Activated CD4-positive, alpha-beta memory T cell treated with anti-CD3 and anti-CD28 coated beads for 36 hours (primary cell): ENCODE measurements around the gene C1QTNF2. TPM values are rescaled to one million over a fixed set of nuclear protein-coding genes. Genes with fewer than 3 reads are reported as not detected.
"Not testable (repeated sequence)": the region's sequence is repeated elsewhere in the genome, so short reads cannot be mapped to it uniquely, and the experiment has no call there.

ENCODE experiments used
- CTCF ChIA-PET: fragments of 350-600 bp; sonication (Branson Sonifier 250); formaldehyde crosslinking; loops from one replicate; lab custom pipeline; 2021; ENCODE audit warnings: antibody characterized with exemption, inconsistent platforms; lab: Charles Lee
- POLR2A ChIA-PET: fragments of 350-600 bp; sonication (Branson Sonifier 250); formaldehyde crosslinking; loops from one replicate; lab custom pipeline; 2021; ENCODE audit warnings: antibody characterized with exemption; lab: Charles Lee
- DNase-seq: peaks from one replicate; pipeline ENCODE4 v3.0.0-alpha.2; 2020
- H3K27ac Mint-ChIP-seq: one replicate; pipeline ENCODE4 v1.8.0; 2021; ENCODE audit warnings: mixed read lengths
- H3K27me3 Mint-ChIP-seq: one replicate; pipeline ENCODE4 v1.8.0; 2021; ENCODE audit warnings: mixed read lengths
- H3K36me3 Mint-ChIP-seq: one replicate; pipeline ENCODE4 v1.8.0; 2021; ENCODE audit warnings: mixed read lengths
- H3K4me1 Mint-ChIP-seq: one replicate; pipeline ENCODE4 v1.8.0; 2021; ENCODE audit warnings: low read depth, mixed read lengths
- H3K4me3 Mint-ChIP-seq: one replicate; pipeline ENCODE4 v1.8.0; 2021; ENCODE audit warnings: mild to moderate bottlenecking, mixed read lengths
- H3K9me3 Mint-ChIP-seq: one replicate; pipeline ENCODE4 v1.8.0; 2021; ENCODE audit warnings: mixed read lengths
- intact Hi-C: fragments of 100-400 bp; cut with micrococcal nuclease; formaldehyde crosslinking; loops from one replicate; pipeline ENCODE4 v1.15.1; 2023
- total RNA-seq, 2 experiments: library from RNA; stranded (reverse); gene quantifications; one replicate each; pipeline ENCODE4 v1.2.3, GENCODE V29; 2021

C1QTNF2 gene
- total RNA-seq, 2 experiments from 2014 or later: not detected

- CTCF ChIA-PET: interaction anchor here (1.5 kb wide), 1 partner anchor 319 kb away, joined by 5 read pairs; no protein-coding TSS in a partner anchor
- intact Hi-C loops: not testable (repeated sequence)
Observed at GRCh38 chr5:160340513-160340912, 29.9 kb downstream of the C1QTNF2 start.

GRCh38 chr5:160339406-160340130 lies 30.9 kb downstream of the C1QTNF2 start:
- H3K27ac Mint-ChIP-seq: no peak overlapping the region
- ChIA-PET CTCF (interaction anchor here (1.5 kb wide), 1 partner anchor 318 kb away, joined by 5 read pairs; no protein-coding TSS in a partner anchor), POLR2A (no interaction called here)
- H3K9me3 Mint-ChIP-seq: no peaks in the 10 kb centered on the region
- H3K27me3 Mint-ChIP-seq: peaks cover 5% of the 10 kb centered on the region
- DNase-seq: no peak
- no peak overlapping the region for H3K4me3 Mint-ChIP-seq
- H3K4me1 Mint-ChIP-seq: peaks cover 2% of the 10 kb centered on the region
- no peaks in the 10 kb centered on the region for H3K36me3 Mint-ChIP-seq
- intact Hi-C loops: no loop called here

More at GRCh38 chr5:160340513-160340912, 29.9 kb downstream of the C1QTNF2 start:
- H3K27me3 Mint-ChIP-seq, H3K27ac Mint-ChIP-seq, H3K36me3 Mint-ChIP-seq, DNase-seq, H3K4me1 Mint-ChIP-seq, H3K9me3 Mint-ChIP-seq, POLR2A ChIA-PET, H3K4me3 Mint-ChIP-seq: not testable (repeated sequence)

DNA sequence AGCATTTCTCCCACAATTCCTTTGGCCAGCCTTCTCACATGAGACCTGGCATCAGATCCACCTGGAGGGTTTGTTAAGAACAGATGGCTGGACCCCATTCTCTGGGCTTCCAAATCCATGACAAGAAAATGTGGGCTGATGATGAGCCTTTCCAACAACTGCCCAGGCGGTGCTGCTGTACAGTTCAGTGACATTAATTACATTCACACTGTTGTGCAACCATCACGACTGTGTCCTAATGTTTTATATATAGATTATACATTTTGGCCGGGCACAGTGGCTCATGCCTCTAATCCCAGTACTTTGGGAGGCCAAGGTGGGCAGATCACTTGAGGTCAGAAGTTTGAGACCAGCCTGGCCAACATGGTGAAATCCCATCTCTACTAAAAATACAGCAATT lies 35.7 kb downstream of the C1QTNF2 start:
- H3K4me1 Mint-ChIP-seq, H3K27me3 Mint-ChIP-seq, H3K27ac Mint-ChIP-seq, H3K9me3 Mint-ChIP-seq, DNase-seq, H3K36me3 Mint-ChIP-seq, intact Hi-C loops, H3K4me3 Mint-ChIP-seq, CTCF ChIA-PET, POLR2A ChIA-PET: not testable (repeated sequence)

GRCh38 chr5:160333721-160334120 lies 36.7 kb downstream of the C1QTNF2 start:
- Mint-ChIP-seq H3K9me3 (no peaks in the 10 kb centered on the region), H3K36me3 (no peaks in the 10 kb centered on the region), H3K4me1 (no peaks in the 10 kb centered on the region), H3K27me3 (peaks cover 9% of the 10 kb centered on the region), H3K4me3 (no peak overlapping the region), H3K27ac (no peak overlapping the region)
- intact Hi-C loops: no loop called here
- ChIA-PET POLR2A (no interaction called here), CTCF (interaction anchor here (0.5 to 1.0 kb wide), 2 partner anchors 11 to 309 kb away, joined by 4 read pairs; no protein-coding TSS in a partner anchor)
- DNase-seq: no peak

- Mint-ChIP-seq H3K9me3 (no peaks in the 10 kb centered on the region), H3K4me3 (no peak overlapping the region), H3K27ac (no peak overlapping the region), H3K27me3 (peaks cover 6% of the 10 kb centered on the region), H3K36me3 (no peaks in the 10 kb centered on the region), H3K4me1 (no peaks in the 10 kb centered on the region)
- intact Hi-C loops: no loop called here
- ChIA-PET POLR2A (no interaction called here), CTCF (no interaction called here)
- DNase-seq: no peak
Observed at GRCh38 chr5:160330212-160330611, 40.2 kb downstream of the C1QTNF2 start.

DNA sequence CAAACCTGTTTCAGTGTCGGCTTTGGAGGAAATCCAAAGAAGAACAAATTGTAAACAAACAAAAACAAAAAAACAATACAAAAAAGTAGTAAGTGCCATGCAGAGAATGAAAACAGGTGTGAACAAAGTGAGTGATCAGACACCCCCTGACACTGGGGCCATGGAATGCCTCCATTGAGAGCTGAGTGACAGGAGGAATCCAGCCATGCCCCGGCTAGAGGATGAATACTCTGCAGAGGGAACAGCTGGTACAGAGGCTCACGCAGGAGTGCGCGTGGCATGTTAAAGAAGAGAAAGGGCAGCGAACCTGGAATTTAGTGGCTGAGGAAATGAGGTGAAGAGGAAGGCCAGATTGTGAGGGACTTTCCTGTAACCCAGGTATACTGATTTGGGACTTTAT lies 42.6 kb downstream of the C1QTNF2 start:
- POLR2A ChIA-PET: no interaction called here
- Mint-ChIP-seq H3K36me3 (no peaks in the 10 kb centered on the region), H3K9me3 (no peaks in the 10 kb centered on the region), H3K27me3 (no peaks in the 10 kb centered on the region), H3K4me1 (no peaks in the 10 kb centered on the region), H3K4me3 (no peak overlapping the region), H3K27ac (no peak overlapping the region)
- DNase-seq: no peak
- intact Hi-C loops: no loop called here
- CTCF ChIA-PET: interaction anchor here (1.3 kb wide), 1 partner anchor 129 kb away, joined by 4 read pairs; no protein-coding TSS in a partner anchor

- ChIA-PET CTCF (interaction anchor here (1.3 kb wide), 1 partner anchor 128 kb away, joined by 4 read pairs; no protein-coding TSS in a partner anchor), POLR2A (no interaction called here)
- Mint-ChIP-seq H3K4me3 (no peak overlapping the region), H3K4me1 (no peaks in the 10 kb centered on the region), H3K27ac (no peak overlapping the region), H3K36me3 (no peaks in the 10 kb centered on the region), H3K9me3 (no peaks in the 10 kb centered on the region), H3K27me3 (peaks cover 3% of the 10 kb centered on the region)
- DNase-seq: no peak
- intact Hi-C loops: no loop called here
Observed at GRCh38 chr5:160326981-160327380, 43.4 kb downstream of the C1QTNF2 start.

GRCh38 chr5:160325716-160326115 lies 44.7 kb downstream of the C1QTNF2 start:
- ChIA-PET CTCF (interaction anchor here (0.6 to 1.1 kb wide), 2 partner anchors 16 to 207 kb away, joined by 3 read pairs; no protein-coding TSS in a partner anchor), POLR2A (no interaction called here)
- H3K36me3 Mint-ChIP-seq: no peaks in the 10 kb centered on the region
- peaks cover 5% of the 10 kb centered on the region for H3K27me3 Mint-ChIP-seq
- H3K27ac Mint-ChIP-seq: no peak overlapping the region
- DNase-seq: no peak
- no peaks in the 10 kb centered on the region for H3K4me1 Mint-ChIP-seq
- intact Hi-C loops: no loop called here
- no peaks in the 10 kb centered on the region for H3K9me3 Mint-ChIP-seq
- H3K4me3 Mint-ChIP-seq: no peak overlapping the region

- POLR2A ChIA-PET: no interaction called here
- CTCF ChIA-PET: interaction anchor here (1.1 to 1.8 kb wide), 2 partner anchors 17 to 20 kb away, joined by 3 to 9 read pairs; no protein-coding TSS in a partner anchor
- intact Hi-C loops: no loop called here
Observed at GRCh38 chr5:160324886-160325285, 45.5 kb downstream of the C1QTNF2 start.

GRCh38 chr5:160318409-160318808 lies 52.0 kb downstream of the C1QTNF2 start:
- no peak for DNase-seq
- intact Hi-C loops: no loop called here

More at GRCh38 chr5:160324886-160325285, 45.5 kb downstream of the C1QTNF2 start:
- H3K27ac Mint-ChIP-seq: no peak overlapping the region
- H3K4me3 Mint-ChIP-seq: no peak overlapping the region
- peaks cover 10% of the 10 kb centered on the region for H3K27me3 Mint-ChIP-seq
- H3K36me3 Mint-ChIP-seq: no peaks in the 10 kb centered on the region
- no peaks in the 10 kb centered on the region for H3K9me3 Mint-ChIP-seq
- DNase-seq: no peak
- no peaks in the 10 kb centered on the region for H3K4me1 Mint-ChIP-seq

DNA sequence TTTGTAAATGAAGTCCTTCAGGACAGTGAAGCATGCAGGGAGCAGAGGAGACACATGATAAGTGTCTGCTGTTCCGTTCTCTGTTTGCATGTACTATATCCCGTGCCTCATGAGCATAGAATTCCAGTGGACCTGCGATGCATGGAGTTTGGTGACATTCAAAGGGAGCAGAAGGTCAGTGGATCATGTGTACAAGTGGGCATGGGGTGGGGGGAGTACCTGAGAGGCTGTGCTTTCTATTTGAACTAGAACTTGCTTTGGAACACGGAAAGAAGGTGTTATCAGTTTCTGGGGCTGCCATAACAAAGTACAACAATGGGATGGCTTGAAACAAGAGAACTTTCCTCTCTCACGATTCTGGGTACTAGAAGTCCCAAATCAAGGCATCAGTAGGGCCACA lies 53.0 kb downstream of the C1QTNF2 start:
- POLR2A ChIA-PET: no interaction called here
- peaks cover 7% of the 10 kb centered on the region for H3K4me1 Mint-ChIP-seq
- DNase-seq: no peak
- intact Hi-C loops: no loop called here
- no peak overlapping the region for H3K27ac Mint-ChIP-seq
- H3K9me3 Mint-ChIP-seq: no peaks in the 10 kb centered on the region
- H3K4me3 Mint-ChIP-seq: no peak overlapping the region
- peaks cover 39% of the 10 kb centered on the region for H3K27me3 Mint-ChIP-seq
- H3K36me3 Mint-ChIP-seq: no peaks in the 10 kb centered on the region
- CTCF ChIA-PET: interaction anchor here (0.6 kb wide), 1 partner anchor 72 kb away, joined by 4 read pairs; no protein-coding TSS in a partner anchor

More at GRCh38 chr5:160318409-160318808, 52.0 kb downstream of the C1QTNF2 start:
- H3K36me3 Mint-ChIP-seq: no peaks in the 10 kb centered on the region
- H3K27ac Mint-ChIP-seq: no peak overlapping the region
- no peak overlapping the region for H3K4me3 Mint-ChIP-seq
- ChIA-PET POLR2A (no interaction called here), CTCF (interaction anchor here (1.4 kb wide), 1 partner anchor 27 kb away, joined by 5 read pairs; no protein-coding TSS in a partner anchor)
- no peaks in the 10 kb centered on the region for H3K4me1 Mint-ChIP-seq
- peaks cover 31% of the 10 kb centered on the region for H3K27me3 Mint-ChIP-seq
- no peaks in the 10 kb centered on the region for H3K9me3 Mint-ChIP-seq

DNA sequence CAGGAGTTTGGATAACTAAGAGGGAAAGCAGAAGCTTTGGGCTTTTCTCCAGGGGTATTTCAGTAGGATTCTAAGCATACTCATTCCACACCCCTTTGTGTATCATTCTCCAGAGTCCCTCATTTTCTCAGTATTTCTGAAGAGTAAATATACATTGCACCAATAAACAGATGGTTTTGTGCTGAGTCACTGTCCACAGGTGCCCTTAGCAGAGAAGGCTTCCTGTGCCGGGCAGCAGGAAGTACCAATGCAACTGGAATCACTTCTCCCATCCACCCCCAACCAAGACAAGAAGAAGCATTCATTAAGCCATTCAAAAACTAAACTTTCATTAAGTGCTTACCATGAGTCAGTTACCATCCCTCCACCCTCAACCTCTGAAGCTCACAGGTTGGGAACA lies 54.5 kb downstream of the C1QTNF2 start:
- Mint-ChIP-seq H3K27me3 (peaks cover 41% of the 10 kb centered on the region), H3K4me1 (peaks cover 7% of the 10 kb centered on the region), H3K36me3 (no peaks in the 10 kb centered on the region), H3K27ac (no peak overlapping the region), H3K9me3 (no peaks in the 10 kb centered on the region), H3K4me3 (no peak overlapping the region)
- ChIA-PET POLR2A (no interaction called here), CTCF (no interaction called here)
- no peak for DNase-seq
- intact Hi-C loops: no loop called here
